Spleen (tissue), 11 donors: ENCODE measurements around the gene CEP63. TPM values are rescaled to one million over a fixed set of nuclear protein-coding genes. Genes with fewer than 3 reads are reported as not detected.

Source experiments
- DNase-seq: peaks from one replicate; pipeline ENCODE4 v3.0.0-alpha.2; 2020
- H3K27ac ChIP-seq, 8 donors: fragments of 200-600 bp; sonication (generic) in 7 of 8; 1 replicate in 4 of 8; 2 replicates in 4 of 8; pipeline versions ENCODE4 v1.5.0 to v1.8.0; 2016 to 2021; ENCODE audit warnings: inconsistent platforms in 4 of 8, mild to moderate bottlenecking in 4 of 8, moderate library complexity in 1 of 8
- H3K27me3 ChIP-seq, 7 donors: fragments of 200-600 bp; sonication (generic) in 6 of 7; replicated peaks in 1 of 7; 1 replicate in 4 of 7; 2 replicates in 3 of 7; pipeline versions ENCODE4 v1.5.0 to v1.8.0; 2016 to 2021; ENCODE audit warnings: inconsistent platforms in 3 of 7, mild to moderate bottlenecking in 1 of 7
- H3K36me3 ChIP-seq, 6 donors: fragments of 200-600 bp; sonication (generic) in 5 of 6; 1 replicate in 4 of 6; 2 replicates in 2 of 6; pipeline versions ENCODE4 v1.5.0 to v1.8.0; 2016 to 2021; ENCODE audit warnings: inconsistent platforms in 2 of 6
- H3K4me1 ChIP-seq, 6 donors: fragments of 200-600 bp; sonication (generic) in 5 of 6; 1 replicate in 3 of 6; 2 replicates in 3 of 6; pipeline versions ENCODE4 v1.5.0 to v1.8.0; 2016 to 2021; ENCODE audit warnings: inconsistent platforms in 3 of 6
- H3K4me3 ChIP-seq, 8 donors: fragments of 200-600 bp; sonication (generic) in 7 of 8; 1 replicate in 4 of 8; 2 replicates in 4 of 8; pipeline versions ENCODE4 v1.5.0 to v1.8.0; 2016 to 2021; ENCODE audit warnings: inconsistent platforms in 4 of 8, mild to moderate bottlenecking in 4 of 8, moderate library complexity in 2 of 8
- H3K9me3 ChIP-seq, 8 donors: fragments of 200-600 bp; sonication (generic) in 7 of 8; 1 replicate in 4 of 8; 2 replicates in 4 of 8; pipeline versions ENCODE4 v1.5.0 to v1.8.0; 2016 to 2021; ENCODE audit warnings: inconsistent platforms in 4 of 8
- CTCF ChIP-seq, 11 experiments: fragments of 200-600 bp in 7 of 11; fragments of 450-650 bp in 4 of 11; sonication (generic) in 4 of 11; IDR thresholded peaks in 8 of 11; conservative IDR thresholded peaks in 3 of 11; 1 replicate in 7 of 11; 2 replicates in 4 of 11; pipeline versions ENCODE4 v1.4.0 to v1.8.0; 2016 to 2021; ENCODE audit warnings: antibody characterized with exemption in 11 of 11, inconsistent platforms in 4 of 11, mild to moderate bottlenecking in 1 of 11
- POLR2A ChIP-seq, 3 donors: fragments of 450-650 bp; IDR thresholded peaks; one replicate each; pipeline ENCODE4 v1.5.1; 2017; ENCODE audit warnings: antibody characterized with exemption in 3 of 3, mild to moderate bottlenecking in 1 of 3
- POLR2AphosphoS5 ChIP-seq, 3 donors: sonication (generic); formaldehyde crosslinking; IDR thresholded peaks; one replicate each; pipeline ENCODE4 v1.5.1; 2017; ENCODE audit warnings: antibody characterized with exemption in 3 of 3
- WGBS, 5 donors: extraction: QIAGEN DNeasy Blood & Tissue Kit in 3 of 5; methylation state at CpG; one replicate each; pipeline versions ENCODE4 v1.1.5 to v1.1.7; 2013 to 2018; 5-methylcytosine and 5-hydroxymethylcytosine counted together
- intact Hi-C: fragments of 100-400 bp; cut with DNase I; formaldehyde crosslinking; loops from one replicate; pipeline ENCODE4 v1.15.0; 2023; ENCODE audit warnings: low total_unique reads
- polyA plus RNA-seq, 3 donors: library from polyadenylated mRNA; stranded (reverse); fragments of 200-250 nt; gene quantifications; one replicate each; pipeline ENCODE4 v1.2.1, GENCODE V29; 2013
- total RNA-seq, 7 donors: library from RNA; depleted of rRNA in 3 of 7; stranded (reverse); fragments of >200 nt in 3 of 7; fragmentation: NEBNext Ultra II Directional in 4 of 7; extraction: Animal tissue kit (Norgen Biotek cat#: 25700) in 4 of 7; gene quantifications; one replicate each; pipeline versions ENCODE4 v1.1.0 to v1.2.1, GENCODE V29; 2016 to 2021
- donor health status: healthy with polysubstance abuse.
- donor health status: DM: no; HTN: no; CAD: no; lungs with moderate emphysema.
- donor health status: DM: no; HTN: no; CAD: no.
- donor health status: Bipolar disorder and iron deficiency.
- donor health status: healthy.
- donor health status: DM: no; HTN: no; CAD: no.
- donor health status: DM: yes; HTN: yes; CAD: no.

The CEP63 gene
- total and polyA plus RNA-seq, 10 donors, result 13.4 to 37.0 (median 28.1) TPM

- intact Hi-C loops, result no loop called here
- TF ChIP-seq POLR2AphosphoS5 (IDR thresholded peaks at IDR 0.05) (no peak), CTCF (IDR thresholded peaks at IDR 0.05 in 8 of 11, conservative IDR thresholded peaks at IDR 0.05 in 3 of 11) (no peak), POLR2A (IDR thresholded peaks at IDR 0.05) (no peak)
- no peak overlapping the region for H3K27ac ChIP-seq
- no peak for DNase-seq
- no peaks in the 10 kb centered on the region for H3K27me3 ChIP-seq
- no peak overlapping the region for H3K4me3 ChIP-seq
- no peaks in the 10 kb centered on the region for H3K4me1 ChIP-seq
- H3K36me3 ChIP-seq, result peaks cover 0 to 52% (median 0%) of the 10 kb centered on the region in 6 donors
- H3K9me3 ChIP-seq, result peaks cover 16 to 64% (median 51%) of the 10 kb centered on the region in 8 donors
These were observed 39.4 kb downstream of the CEP63 start for GRCh38 chr3:134525293-134525692.

- H3K4me1 ChIP-seq, result no peaks in the 10 kb centered on the region
- H3K36me3 ChIP-seq, result peaks cover 0 to 52% (median 0%) of the 10 kb centered on the region in 6 donors
- H3K27ac ChIP-seq, result no peak overlapping the region
- TF ChIP-seq POLR2A (IDR thresholded peaks at IDR 0.05) (no peak), CTCF (IDR thresholded peaks at IDR 0.05 in 8 of 11, conservative IDR thresholded peaks at IDR 0.05 in 3 of 11) (no peak), POLR2AphosphoS5 (IDR thresholded peaks at IDR 0.05) (no peak)
- intact Hi-C loops, result no loop called here
- DNase-seq, result no peak
- H3K27me3 ChIP-seq, result no peaks in the 10 kb centered on the region
- no peak overlapping the region for H3K4me3 ChIP-seq
- 93 to 95% (median 94%) methylated on average over 1 of the region's 1 CpG for WGBS, 5 donors
- peaks cover 16 to 55% (median 47%) of the 10 kb centered on the region in 8 donors for H3K9me3 ChIP-seq
These were observed 40.5 kb downstream of the CEP63 start for GRCh38 chr3:134526319-134526718.

GRCh38 chr3:134527037-134527436 is 41.2 kb downstream of the CEP63 start:
- Histone ChIP-seq H3K4me3 (no peak overlapping the region), H3K27ac (no peak overlapping the region), H3K9me3 (peaks cover 16 to 50% (median 45%) of the 10 kb centered on the region in 8 donors), H3K36me3 (peaks cover 0 to 53% (median 2%) of the 10 kb centered on the region in 6 donors), H3K4me1 (no peaks in the 10 kb centered on the region), H3K27me3 (no peaks in the 10 kb centered on the region)
- intact Hi-C loops, result no loop called here
- no peak for TF ChIP-seq POLR2A (IDR thresholded peaks at IDR 0.05)
- peak in 1 of 11 experiments; percentile 22 for TF ChIP-seq CTCF (IDR thresholded peaks at IDR 0.05 in 8 of 11, conservative IDR thresholded peaks at IDR 0.05 in 3 of 11)
- DNase-seq, result peak; percentile 75
- 93 to 100% (median 95%) methylated on average over 2 to 4 of the region's 4 CpGs for WGBS, 5 donors

GRCh38 chr3:134527538-134528186 is 41.8 kb downstream of the CEP63 start:
- no peak for DNase-seq
- Histone ChIP-seq H3K27me3 (no peaks in the 10 kb centered on the region), H3K9me3 (peaks cover 15 to 44% (median 38%) of the 10 kb centered on the region in 8 donors), H3K36me3 (peaks cover 0 to 52% (median 3%) of the 10 kb centered on the region in 6 donors), H3K4me1 (no peaks in the 10 kb centered on the region), H3K4me3 (no peak overlapping the region), H3K27ac (no peak overlapping the region)
- WGBS, 5 donors, result 97 to 99% (median 98%) methylated on average over 7 of the region's 7 CpGs
- no peak for TF ChIP-seq CTCF (IDR thresholded peaks at IDR 0.05 in 8 of 11, conservative IDR thresholded peaks at IDR 0.05 in 3 of 11)
- no peak for TF ChIP-seq POLR2AphosphoS5 (IDR thresholded peaks at IDR 0.05)
- no peak for TF ChIP-seq POLR2A (IDR thresholded peaks at IDR 0.05)
- intact Hi-C loops, result no loop called here
